Measurements from ENCODE around the gene JKAMP.

JKAMP gene

DNA sequence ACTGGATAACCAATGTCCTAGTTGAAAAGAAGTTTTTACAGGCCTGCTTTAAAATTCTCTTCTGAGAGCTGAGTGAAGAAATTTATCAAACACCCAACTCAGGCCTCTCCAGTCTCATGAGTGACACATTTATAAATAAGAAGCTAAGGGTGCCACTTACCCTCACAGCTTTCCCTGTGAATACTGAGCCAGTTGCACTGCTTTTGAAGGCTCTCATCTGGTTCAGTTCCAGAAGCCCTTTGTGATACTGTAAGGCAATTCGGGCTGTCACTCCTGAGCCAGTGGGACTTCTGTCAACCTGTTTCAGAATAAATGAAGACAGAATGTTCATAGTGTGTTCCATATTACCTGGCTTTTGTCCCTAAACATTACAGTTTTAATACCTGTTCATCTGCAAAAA, 8.6 kb upstream of the JKAMP start:
- Histone ChIP-seq H3K36me3 (peaks cover 25% of the 10 kb centered on the region), H3K27me3 (no peaks in the 10 kb centered on the region), H3K9me3 (no peaks in the 10 kb centered on the region), H3K4me3 (ENCODE audit: low read depth, low read length) (no peak overlapping the region), H3K4me1 (no peaks in the 10 kb centered on the region)
- DNase-seq: no peak
- TF ChIP-seq, protein P1, sequence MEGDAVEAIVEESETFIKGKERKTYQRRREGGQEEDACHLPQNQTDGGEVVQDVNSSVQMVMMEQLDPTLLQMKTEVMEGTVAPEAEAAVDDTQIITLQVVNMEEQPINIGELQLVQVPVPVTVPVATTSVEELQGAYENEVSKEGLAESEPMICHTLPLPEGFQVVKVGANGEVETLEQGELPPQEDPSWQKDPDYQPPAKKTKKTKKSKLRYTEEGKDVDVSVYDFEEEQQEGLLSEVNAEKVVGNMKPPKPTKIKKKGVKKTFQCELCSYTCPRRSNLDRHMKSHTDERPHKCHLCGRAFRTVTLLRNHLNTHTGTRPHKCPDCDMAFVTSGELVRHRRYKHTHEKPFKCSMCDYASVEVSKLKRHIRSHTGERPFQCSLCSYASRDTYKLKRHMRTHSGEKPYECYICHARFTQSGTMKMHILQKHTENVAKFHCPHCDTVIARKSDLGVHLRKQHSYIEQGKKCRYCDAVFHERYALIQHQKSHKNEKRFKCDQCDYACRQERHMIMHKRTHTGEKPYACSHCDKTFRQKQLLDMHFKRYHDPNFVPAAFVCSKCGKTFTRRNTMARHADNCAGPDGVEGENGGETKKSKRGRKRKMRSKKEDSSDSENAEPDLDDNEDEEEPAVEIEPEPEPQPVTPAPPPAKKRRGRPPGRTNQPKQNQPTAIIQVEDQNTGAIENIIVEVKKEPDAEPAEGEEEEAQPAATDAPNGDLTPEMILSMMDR (IDR thresholded peaks at IDR 0.05; ENCODE audit: low read depth, low read length): no peak

DNA sequence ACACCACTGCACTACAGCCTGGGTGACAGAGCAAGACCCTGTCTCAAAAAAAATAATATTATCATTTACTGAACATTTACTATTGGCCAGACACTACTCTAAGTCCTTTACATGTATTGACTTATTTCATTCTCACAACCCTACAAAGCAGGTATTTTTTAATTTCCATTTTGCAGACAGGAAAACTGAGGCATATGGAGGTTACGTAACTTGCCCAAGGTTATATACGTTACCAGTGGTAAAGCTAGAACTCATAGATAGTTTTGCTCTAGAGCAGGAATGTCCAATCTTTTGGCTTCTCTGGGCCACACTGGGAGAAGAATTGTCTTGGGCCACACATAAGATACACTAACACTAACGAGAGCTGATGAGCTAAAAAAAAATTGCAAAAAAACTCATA, 5.8 kb upstream of the JKAMP start:
- Histone ChIP-seq H3K4me3 (ENCODE audit: low read depth, low read length) (no peak overlapping the region), H3K9me3 (no peaks in the 10 kb centered on the region), H3K4me1 (no peaks in the 10 kb centered on the region; the same call in 1 of the 2 replicates), H3K27me3 (no peaks in the 10 kb centered on the region), H3K36me3 (peaks cover 25% of the 10 kb centered on the region)
- TF ChIP-seq, protein P1 (IDR thresholded peaks at IDR 0.05; ENCODE audit: low read depth, low read length): no peak
- no peak for DNase-seq

DNA sequence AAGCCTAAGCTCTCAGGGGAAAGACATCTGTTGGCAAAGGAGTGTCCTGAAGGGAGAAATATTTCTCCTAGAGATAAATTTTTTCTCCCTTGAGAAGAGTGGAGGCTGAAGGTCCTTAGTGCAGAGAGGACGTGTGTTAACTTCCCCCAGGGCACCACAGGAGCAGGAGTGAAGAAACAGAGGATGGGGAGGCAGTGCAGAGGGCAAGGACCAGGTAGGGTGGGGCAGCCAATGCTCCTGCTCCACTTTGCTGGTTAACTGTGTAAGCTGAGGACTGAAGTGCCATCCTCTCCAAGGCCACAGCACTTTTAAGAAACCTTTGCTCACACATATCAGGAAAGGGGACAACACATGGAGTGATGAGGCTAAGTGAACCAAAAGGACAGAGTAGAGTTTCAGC, 4.2 kb upstream of the JKAMP start:
- peaks cover 15% of the 10 kb centered on the region for H3K36me3 ChIP-seq
- H3K4me1 ChIP-seq: no peaks in the 10 kb centered on the region; the same call in 1 of the 2 replicates
- no peak overlapping the region for H3K4me3 ChIP-seq (ENCODE audit: low read depth, low read length)
- no peaks in the 10 kb centered on the region for H3K27me3 ChIP-seq
- no peak for DNase-seq
- TF ChIP-seq, protein P1 (IDR thresholded peaks at IDR 0.05; ENCODE audit: low read depth, low read length): no peak
- no peaks in the 10 kb centered on the region for H3K9me3 ChIP-seq

DNA sequence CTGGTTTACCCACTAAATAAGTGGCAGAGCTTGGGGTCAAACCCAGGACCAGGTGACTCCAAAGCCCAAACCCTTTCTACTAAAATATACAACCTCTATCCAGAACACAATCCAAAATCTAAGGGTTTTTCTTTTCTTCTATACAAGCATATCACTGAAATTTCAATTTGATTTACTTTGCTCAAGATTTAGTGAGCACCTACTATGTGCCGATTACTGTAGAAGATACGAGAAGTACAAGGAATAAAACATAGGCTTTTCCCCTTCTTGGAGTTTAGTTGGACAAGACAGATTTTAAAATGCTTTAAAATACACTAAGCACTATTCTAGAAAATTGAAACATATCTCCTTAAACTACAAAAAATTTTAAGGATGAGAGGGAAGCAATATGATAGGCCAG, 2.9 kb upstream of the JKAMP start:
- H3K4me3 ChIP-seq (ENCODE audit: low read depth, low read length): no peak overlapping the region
- H3K36me3 ChIP-seq: peaks cover 8% of the 10 kb centered on the region
- no peaks in the 10 kb centered on the region; the same call in 1 of the 2 replicates for H3K4me1 ChIP-seq
- DNase-seq: no peak
- no peaks in the 10 kb centered on the region for H3K27me3 ChIP-seq
- H3K9me3 ChIP-seq: no peaks in the 10 kb centered on the region
- TF ChIP-seq, protein P1 (IDR thresholded peaks at IDR 0.05; ENCODE audit: low read depth, low read length): no peak

DNA sequence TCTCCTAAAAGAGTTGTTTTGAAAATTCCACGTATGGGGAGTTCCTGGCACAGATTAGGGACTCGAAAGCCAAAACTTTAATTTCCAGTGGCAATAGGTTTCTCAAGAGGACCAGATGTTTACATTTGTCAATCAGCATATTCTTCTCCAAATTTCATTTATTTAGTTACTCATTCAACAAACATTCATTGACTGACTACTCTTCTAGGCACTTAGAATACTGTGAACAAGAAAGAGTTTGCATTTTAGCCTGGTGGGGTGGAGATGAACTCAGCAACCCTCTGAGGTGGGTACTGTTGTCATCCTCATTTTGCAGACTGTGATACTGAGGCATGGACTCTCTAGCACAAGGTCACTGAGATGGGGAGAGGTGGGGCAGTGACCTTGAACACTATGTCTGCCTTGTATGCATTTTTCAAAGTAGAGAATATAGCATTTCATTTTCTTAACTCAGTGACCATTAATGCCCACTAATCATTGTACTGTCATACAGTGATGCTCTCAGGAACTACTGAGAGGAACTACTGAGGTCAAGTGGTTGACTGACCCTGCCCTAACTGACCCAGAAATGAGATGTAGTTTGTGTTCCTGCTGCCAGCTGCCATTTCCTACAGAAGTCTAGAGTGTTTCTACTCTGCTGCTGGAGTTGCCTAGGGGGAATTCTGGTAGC, 2.3 kb upstream of the JKAMP start:
- no peaks in the 10 kb centered on the region; the same call in 1 of the 2 replicates for H3K4me1 ChIP-seq

More for the DNA sequence above, 2.3 kb upstream of the JKAMP start:
- TF ChIP-seq, protein P1 (IDR thresholded peaks at IDR 0.05; ENCODE audit: low read depth, low read length): no peak
- Histone ChIP-seq H3K36me3 (peaks cover 8% of the 10 kb centered on the region), H3K27me3 (no peaks in the 10 kb centered on the region), H3K9me3 (no peaks in the 10 kb centered on the region), H3K4me3 (ENCODE audit: low read depth, low read length) (peak overlapping the region; percentile 96)
- no peak for DNase-seq

Data from BE2C (cell line).